ENCODE measurements around the gene MBNL1.

DNA sequence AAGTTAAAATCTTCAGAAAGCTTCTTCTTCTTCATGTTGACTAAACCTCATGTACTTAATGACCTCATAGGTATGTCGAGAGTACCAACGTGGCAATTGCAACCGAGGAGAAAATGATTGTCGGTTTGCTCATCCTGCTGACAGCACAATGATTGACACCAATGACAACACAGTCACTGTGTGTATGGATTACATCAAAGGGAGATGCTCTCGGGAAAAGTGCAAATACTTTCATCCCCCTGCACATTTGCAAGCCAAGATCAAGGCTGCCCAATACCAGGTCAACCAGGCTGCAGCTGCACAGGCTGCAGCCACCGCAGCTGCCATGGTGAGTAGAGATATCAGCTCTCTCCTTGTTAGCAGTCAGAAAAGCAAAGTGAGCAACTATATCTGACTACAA lies 176.5 kb downstream of the MBNL1 start:
- TF ChIP-seq, protein P1, sequence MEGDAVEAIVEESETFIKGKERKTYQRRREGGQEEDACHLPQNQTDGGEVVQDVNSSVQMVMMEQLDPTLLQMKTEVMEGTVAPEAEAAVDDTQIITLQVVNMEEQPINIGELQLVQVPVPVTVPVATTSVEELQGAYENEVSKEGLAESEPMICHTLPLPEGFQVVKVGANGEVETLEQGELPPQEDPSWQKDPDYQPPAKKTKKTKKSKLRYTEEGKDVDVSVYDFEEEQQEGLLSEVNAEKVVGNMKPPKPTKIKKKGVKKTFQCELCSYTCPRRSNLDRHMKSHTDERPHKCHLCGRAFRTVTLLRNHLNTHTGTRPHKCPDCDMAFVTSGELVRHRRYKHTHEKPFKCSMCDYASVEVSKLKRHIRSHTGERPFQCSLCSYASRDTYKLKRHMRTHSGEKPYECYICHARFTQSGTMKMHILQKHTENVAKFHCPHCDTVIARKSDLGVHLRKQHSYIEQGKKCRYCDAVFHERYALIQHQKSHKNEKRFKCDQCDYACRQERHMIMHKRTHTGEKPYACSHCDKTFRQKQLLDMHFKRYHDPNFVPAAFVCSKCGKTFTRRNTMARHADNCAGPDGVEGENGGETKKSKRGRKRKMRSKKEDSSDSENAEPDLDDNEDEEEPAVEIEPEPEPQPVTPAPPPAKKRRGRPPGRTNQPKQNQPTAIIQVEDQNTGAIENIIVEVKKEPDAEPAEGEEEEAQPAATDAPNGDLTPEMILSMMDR (IDR thresholded peaks at IDR 0.05) = no peak
- TF ChIP-seq POLR2A (IDR thresholded peaks at IDR 0.05) = no peak

All from testis (tissue), 2 donors.